Lung (tissue), 12 donors: ENCODE measurements around the gene AADAT. TPM values are rescaled to one million over a fixed set of nuclear protein-coding genes. Genes with fewer than 3 reads are reported as not detected.

Experiments
- ATAC-seq: fragments of 200-7000 bp; cut with Tn5 transposase; one replicate; pipeline ENCODE4 v1.9.1; 2020; ENCODE audit warnings: moderate number of reproducible peaks; ENCODE audit not compliant: insufficient read depth, low FRiP score
- DNase-seq, 3 donors: peaks; one replicate each; pipeline ENCODE4 v3.0.0-alpha.2; 2013 to 2017
- H3K27ac ChIP-seq, 2 donors: one replicate each; pipeline ENCODE4 v1.5.1; 2013; ENCODE audit warnings: mild to moderate bottlenecking in 2 of 2, moderate library complexity in 2 of 2, control low read depth in 1 of 2, inconsistent platforms in 1 of 2, low read depth in 1 of 2, low read length in 1 of 2
- H3K27me3 ChIP-seq, 3 donors: one replicate each; pipeline ENCODE4 v1.5.1; 2013; ENCODE audit warnings: low read length in 2 of 3; ENCODE audit not compliant: control insufficient read depth in 3 of 3, insufficient read depth in 3 of 3
- H3K36me3 ChIP-seq, 4 donors: one replicate each; pipeline ENCODE4 v1.5.1; 2013; ENCODE audit warnings: low read length in 4 of 4, mild to moderate bottlenecking in 1 of 4, moderate library complexity in 1 of 4; ENCODE audit not compliant: control insufficient read depth in 4 of 4, insufficient read depth in 4 of 4
- H3K4me1 ChIP-seq, 5 donors: one replicate each; pipeline ENCODE4 v1.5.1; 2013; ENCODE audit warnings: low read length in 5 of 5, mild to moderate bottlenecking in 2 of 5, moderate library complexity in 1 of 5; ENCODE audit not compliant: control insufficient read depth in 5 of 5, insufficient read depth in 5 of 5
- H3K4me3 ChIP-seq: one replicate; pipeline ENCODE4 v1.5.1; 2013; ENCODE audit warnings: mild to moderate bottlenecking, control low read depth, moderate library complexity
- H3K9ac ChIP-seq, 2 donors: one replicate each; pipeline ENCODE4 v1.5.1; 2013; ENCODE audit warnings: low read length in 2 of 2, control low read depth in 1 of 2; ENCODE audit not compliant: insufficient read depth in 1 of 2
- H3K9me3 ChIP-seq, 4 donors: one replicate each; pipeline ENCODE4 v1.5.1; 2013; ENCODE audit warnings: low read length in 3 of 4, mild to moderate bottlenecking in 1 of 4, moderate library complexity in 1 of 4; ENCODE audit not compliant: control insufficient read depth in 4 of 4, insufficient read depth in 3 of 4
- CTCF ChIP-seq: IDR thresholded peaks from 2 replicates; pipeline ENCODE4 v1.5.1; 2012; ENCODE audit warnings: mild to moderate bottlenecking; ENCODE audit errors: control extremely low read depth, extremely low read depth
- WGBS, 2 donors: extraction: QIAGEN DNeasy Blood & Tissue Kit; methylation state at CpG; one replicate each; pipeline ENCODE4 v1.1.7; 2013; 5-methylcytosine and 5-hydroxymethylcytosine counted together
- polyA plus RNA-seq, 2 donors: library from polyadenylated mRNA; stranded (reverse); fragments of 200-250 nt; gene quantifications; one replicate each; pipeline ENCODE4 v1.2.1, GENCODE V29; 2013
- total RNA-seq, 2 donors: library from RNA; depleted of rRNA in 1 of 2; stranded (reverse); fragments of >200 nt in 1 of 2; gene quantifications; one replicate each; pipeline ENCODE4 v1.2.1, GENCODE V29; 2014 to 2021
- donor health status: control.
- donor health status: control.
- donor health status: Bipolar disorder and iron deficiency.
- donor health status: healthy.
- donor health status: DM: yes; HTN: yes; CAD: no.

The AADAT gene
- total and polyA plus RNA-seq, 4 donors = 2.2 to 14.0 (median 6.8) TPM

GRCh38 chr4:170079981-170080380 lies 9.8 kb downstream of the AADAT start:
- WGBS, 2 donors = 86 to 87% methylated on average over 2 of the region's 2 CpGs
- no peak for ATAC-seq
- no peaks in the 10 kb centered on the region for H3K4me1 ChIP-seq
- peaks cover 0 to 5% (median under 1%) of the 10 kb centered on the region in 4 donors for H3K9me3 ChIP-seq
- no peaks in the 10 kb centered on the region for H3K27me3 ChIP-seq
- no peak overlapping the region for H3K9ac ChIP-seq
- H3K4me3 ChIP-seq = no peak overlapping the region
- no peak overlapping the region for H3K27ac ChIP-seq
- TF ChIP-seq CTCF = no peak
- peaks cover 0 to 72% (median 39%) of the 10 kb centered on the region in 4 donors for H3K36me3 ChIP-seq
- no peak for DNase-seq

DNA sequence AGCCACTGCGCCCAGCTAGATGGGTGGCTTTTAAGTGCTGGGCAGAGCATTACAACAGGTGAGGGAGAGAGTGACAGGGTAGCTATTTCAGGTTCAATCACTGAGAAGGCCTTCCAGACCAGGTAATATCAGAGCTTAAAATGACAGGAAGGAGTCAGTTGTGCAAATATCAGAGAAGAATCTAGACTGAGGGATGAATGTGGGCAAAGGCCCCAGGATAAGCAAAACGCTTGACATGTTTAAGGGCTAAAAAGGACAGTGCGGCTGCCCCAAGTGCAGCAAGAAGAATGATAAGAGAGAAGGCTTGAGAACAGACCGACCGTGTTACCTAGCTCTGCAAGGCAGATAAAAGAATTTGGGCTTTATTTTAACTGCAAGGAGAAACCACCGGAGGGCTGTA lies 18.6 kb downstream of the AADAT start:
- H3K27ac ChIP-seq = no peak overlapping the region
- H3K27me3 ChIP-seq = no peaks in the 10 kb centered on the region
- no peak for ATAC-seq
- no peak for TF ChIP-seq CTCF
- H3K4me3 ChIP-seq = no peak overlapping the region
- no peak for DNase-seq
- H3K9ac ChIP-seq = no peak overlapping the region
- H3K9me3 ChIP-seq = peaks cover 0 to 2% (median 0%) of the 10 kb centered on the region in 4 donors
- H3K4me1 ChIP-seq = no peaks in the 10 kb centered on the region
- WGBS, 2 donors = 91 to 94% methylated on average over 6 of the region's 6 CpGs
- peaks cover 2 to 38% (median 11%) of the 10 kb centered on the region in 4 donors for H3K36me3 ChIP-seq

DNA sequence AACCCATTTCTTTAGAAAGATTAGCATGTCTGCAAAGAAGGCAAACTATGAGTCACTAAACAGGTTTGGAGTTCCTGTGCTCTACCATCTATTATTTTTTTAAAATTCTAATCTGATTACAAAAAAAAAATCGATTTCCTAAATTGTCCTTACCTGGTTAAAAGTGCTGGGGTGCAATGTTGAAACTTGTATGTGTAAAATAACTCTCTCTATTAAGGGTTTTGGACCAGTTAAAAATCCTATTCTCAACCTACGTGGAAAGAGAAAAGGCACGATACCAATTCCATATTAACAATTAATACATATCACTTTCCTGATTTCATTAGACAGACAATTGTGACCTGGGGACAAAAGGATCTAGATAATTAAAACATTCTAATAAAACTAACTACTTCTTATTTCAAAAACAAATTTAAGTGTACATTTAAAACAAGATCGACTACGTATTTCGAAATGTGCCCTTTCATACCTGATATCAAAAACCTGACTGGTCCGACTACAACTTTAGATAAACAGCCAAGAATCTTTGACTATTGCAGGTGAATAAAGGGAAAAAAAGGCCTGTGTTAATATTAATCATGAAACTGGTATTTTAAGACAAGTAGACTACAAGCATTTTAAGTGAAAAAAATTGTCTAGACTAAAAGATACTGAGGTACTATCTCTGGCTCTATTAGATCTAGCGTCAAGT lies 21.2 kb downstream of the AADAT start:
- DNase-seq (no peak), ATAC-seq (no peak)
- no peak overlapping the region for H3K4me3 ChIP-seq
- WGBS, 2 donors = 92 to 93% methylated on average over 8 of the region's 8 CpGs
- no peaks in the 10 kb centered on the region for H3K27me3 ChIP-seq
- H3K4me1 ChIP-seq = no peaks in the 10 kb centered on the region
- peaks cover 5 to 37% (median 6%) of the 10 kb centered on the region in 4 donors for H3K36me3 ChIP-seq
- no peak for TF ChIP-seq CTCF
- H3K9ac ChIP-seq = no peak overlapping the region
- no peak overlapping the region for H3K27ac ChIP-seq
- peaks cover 0 to 2% (median 0%) of the 10 kb centered on the region in 4 donors for H3K9me3 ChIP-seq
